ENCODE data around the gene PPL.

The PPL gene

DNA sequence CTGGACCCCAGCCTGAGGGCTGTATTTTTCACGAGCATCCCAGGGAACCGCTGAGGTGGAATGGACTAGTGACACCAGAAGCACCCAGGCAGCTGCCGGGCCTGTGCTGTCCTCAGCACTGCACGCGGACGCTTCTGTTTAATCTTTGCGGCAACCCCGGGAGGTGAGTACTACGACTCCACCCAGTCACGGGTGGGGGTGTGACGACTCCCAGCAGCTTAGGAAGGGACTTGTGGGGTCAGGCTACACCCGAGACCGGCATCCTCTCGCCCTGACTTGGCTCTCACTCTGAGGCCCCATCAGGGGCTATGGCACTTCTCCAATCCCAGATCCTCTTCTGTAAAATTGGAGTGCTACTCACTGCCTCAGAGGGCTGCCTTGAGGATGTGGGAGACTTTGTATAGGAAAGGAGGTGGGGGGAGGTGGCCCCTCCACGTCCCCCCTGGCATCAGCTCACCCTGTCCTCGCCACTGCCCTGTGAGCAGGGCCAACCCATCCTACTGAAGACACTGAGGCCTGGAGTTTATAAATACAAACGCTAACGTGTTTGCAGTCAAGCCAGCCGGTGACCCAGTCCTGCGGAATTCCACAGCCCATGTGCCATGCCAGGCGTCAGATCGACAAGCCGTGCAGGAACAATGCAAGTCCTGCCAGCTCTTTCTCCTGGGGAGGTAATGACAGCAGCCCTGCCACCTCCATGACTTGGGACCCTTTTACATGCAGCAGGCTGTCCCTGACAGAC lies 44.4 kb downstream of the PPL start:
- Histone ChIP-seq H3K27ac (no peak overlapping the region), H3K9me3 (ENCODE audit: low read depth, low read length) (no peaks in the 10 kb centered on the region), H3K36me3 (ENCODE audit: insufficient read depth, low read length) (no peaks in the 10 kb centered on the region), H3K9ac (ENCODE audit: insufficient read length) (no peak overlapping the region), H3K4me3 (no peak overlapping the region)
- TF ChIP-seq FOXP2 (optimal IDR thresholded peaks at IDR 0.05; ENCODE audit: control extremely low read depth, extremely low read length, insufficient read depth) = no peak
- TF ChIP-seq POLR2AphosphoS5 (IDR thresholded peaks at IDR 0.05; ENCODE audit: borderline replicate concordance, low read depth, low read length) = no peak
- TF ChIP-seq EZH2 (IDR thresholded peaks at IDR 0.05) = no peak
- no peak for DNase-seq (ENCODE audit: low read depth, low spot score)

GRCh38 chr16:4891886-4892216 lies 45.1 kb downstream of the PPL start:
- Histone ChIP-seq H3K9ac (ENCODE audit: insufficient read length) (no peak overlapping the region), H3K27ac (no peak overlapping the region), H3K36me3 (ENCODE audit: insufficient read depth, low read length) (no peaks in the 10 kb centered on the region), H3K4me3 (no peak overlapping the region), H3K9me3 (ENCODE audit: low read depth, low read length) (no peaks in the 10 kb centered on the region)
- no peak for TF ChIP-seq EZH2 (IDR thresholded peaks at IDR 0.05)
- TF ChIP-seq POLR2AphosphoS5 (IDR thresholded peaks at IDR 0.05; ENCODE audit: borderline replicate concordance, low read depth, low read length) = no peak
- TF ChIP-seq FOXP2 (optimal IDR thresholded peaks at IDR 0.05; ENCODE audit: control extremely low read depth, extremely low read length, insufficient read depth) = no peak
- no peak for DNase-seq (ENCODE audit: low read depth, low spot score)

DNA sequence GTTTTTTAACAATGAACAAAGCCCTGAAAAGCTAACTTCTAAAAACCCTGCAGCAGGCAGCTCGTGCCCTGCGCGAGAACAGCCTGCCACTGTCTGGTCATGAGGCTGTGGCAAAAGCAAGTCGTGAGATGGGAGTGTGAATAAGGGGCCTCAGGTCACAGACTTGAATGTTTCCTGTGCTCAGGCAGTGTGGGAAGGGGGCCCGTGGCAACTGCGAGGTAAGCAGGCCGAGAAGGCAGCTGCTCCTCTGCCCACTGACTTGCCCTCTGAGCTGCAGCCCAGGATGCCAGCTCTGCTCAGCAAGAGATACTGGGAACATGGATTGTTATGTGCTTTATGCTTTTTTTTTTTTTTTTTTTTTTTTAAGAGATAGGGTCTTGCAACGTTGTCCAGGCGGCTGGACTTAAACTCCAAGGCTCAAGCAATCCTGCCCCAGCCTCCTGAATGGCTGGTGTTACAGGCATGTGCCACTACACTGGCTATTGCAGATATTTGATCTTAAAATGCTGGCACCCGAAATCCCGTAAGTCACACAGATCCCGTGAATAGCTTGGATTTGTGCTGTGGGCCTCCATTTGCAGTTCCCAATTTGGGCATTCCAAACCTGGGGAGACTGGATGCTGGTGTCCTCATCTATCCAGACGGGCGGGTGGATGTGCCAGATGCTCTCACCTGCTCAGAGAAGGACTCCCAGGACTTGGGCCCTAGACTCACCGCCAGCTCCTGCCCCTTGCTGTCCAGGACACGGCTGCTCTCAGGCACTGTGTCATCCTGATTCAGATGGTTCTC lies 45.7 kb downstream of the PPL start:
- Histone ChIP-seq H3K27ac (no peak overlapping the region), H3K36me3 (ENCODE audit: insufficient read depth, low read length) (no peaks in the 10 kb centered on the region), H3K9me3 (ENCODE audit: low read depth, low read length) (no peaks in the 10 kb centered on the region), H3K9ac (ENCODE audit: insufficient read length) (no peak overlapping the region), H3K4me3 (no peak overlapping the region)
- no peak for DNase-seq (ENCODE audit: low read depth, low spot score)
- TF ChIP-seq EZH2 (IDR thresholded peaks at IDR 0.05) (no peak), POLR2AphosphoS5 (IDR thresholded peaks at IDR 0.05; ENCODE audit: borderline replicate concordance, low read depth, low read length) (no peak), FOXP2 (optimal IDR thresholded peaks at IDR 0.05; ENCODE audit: control extremely low read depth, extremely low read length, insufficient read depth) (no peak)

DNA sequence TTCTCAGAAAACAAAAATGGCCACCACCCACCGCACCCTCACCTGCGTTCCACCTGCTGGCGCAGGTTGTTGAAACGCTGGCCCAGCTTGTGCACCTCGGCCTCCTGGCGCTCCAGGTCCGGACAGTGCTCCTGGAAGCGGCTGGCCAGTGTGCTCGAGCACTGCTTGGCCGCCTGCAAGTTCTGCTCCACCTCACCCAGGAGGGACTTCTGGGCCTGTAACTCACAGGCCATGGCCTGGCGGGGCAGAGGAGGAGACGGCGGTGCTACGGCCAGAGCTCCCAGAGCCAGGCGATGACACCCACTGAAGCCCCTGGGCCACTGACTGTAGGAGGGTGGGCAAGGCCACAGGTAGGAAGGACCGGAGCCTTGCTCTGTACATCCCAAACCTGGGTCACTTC lies 46.3 kb downstream of the PPL start:
- no peak for TF ChIP-seq EZH2 (IDR thresholded peaks at IDR 0.05)
- TF ChIP-seq POLR2AphosphoS5 (IDR thresholded peaks at IDR 0.05; ENCODE audit: borderline replicate concordance, low read depth, low read length) = no peak
- no peak for TF ChIP-seq FOXP2 (optimal IDR thresholded peaks at IDR 0.05; ENCODE audit: control extremely low read depth, extremely low read length, insufficient read depth)
- no peak overlapping the region for H3K9ac ChIP-seq (ENCODE audit: insufficient read length)
- no peak for DNase-seq (ENCODE audit: low read depth, low spot score)
- H3K4me3 ChIP-seq = no peak overlapping the region
- no peak overlapping the region for H3K27ac ChIP-seq
- H3K36me3 ChIP-seq (ENCODE audit: insufficient read depth, low read length) = no peaks in the 10 kb centered on the region; the same call in 1 of the 2 replicates
- H3K9me3 ChIP-seq (ENCODE audit: low read depth, low read length) = no peaks in the 10 kb centered on the region

GRCh38 chr16:4890026-4890425 lies 46.9 kb downstream of the PPL start:
- Histone ChIP-seq H3K9me3 (ENCODE audit: low read depth, low read length) (no peaks in the 10 kb centered on the region), H3K27ac (no peak overlapping the region), H3K4me3 (no peak overlapping the region), H3K9ac (ENCODE audit: insufficient read length) (no peak overlapping the region), H3K36me3 (ENCODE audit: insufficient read depth, low read length) (no peaks in the 10 kb centered on the region; the same call in 1 of the 2 replicates)
- no peak for TF ChIP-seq POLR2AphosphoS5 (IDR thresholded peaks at IDR 0.05; ENCODE audit: borderline replicate concordance, low read depth, low read length)
- no peak for TF ChIP-seq EZH2 (IDR thresholded peaks at IDR 0.05)
- no peak for TF ChIP-seq FOXP2 (optimal IDR thresholded peaks at IDR 0.05; ENCODE audit: control extremely low read depth, extremely low read length, insufficient read depth)
- no peak for DNase-seq (ENCODE audit: low read depth, low spot score)

GRCh38 chr16:4888428-4889135 lies 48.4 kb downstream of the PPL start:
- TF ChIP-seq POLR2AphosphoS5 (IDR thresholded peaks at IDR 0.05; ENCODE audit: borderline replicate concordance, low read depth, low read length) = no peak
- no peak for DNase-seq (ENCODE audit: low read depth, low spot score)
- H3K9ac ChIP-seq (ENCODE audit: insufficient read length) = no peak overlapping the region

DNA sequence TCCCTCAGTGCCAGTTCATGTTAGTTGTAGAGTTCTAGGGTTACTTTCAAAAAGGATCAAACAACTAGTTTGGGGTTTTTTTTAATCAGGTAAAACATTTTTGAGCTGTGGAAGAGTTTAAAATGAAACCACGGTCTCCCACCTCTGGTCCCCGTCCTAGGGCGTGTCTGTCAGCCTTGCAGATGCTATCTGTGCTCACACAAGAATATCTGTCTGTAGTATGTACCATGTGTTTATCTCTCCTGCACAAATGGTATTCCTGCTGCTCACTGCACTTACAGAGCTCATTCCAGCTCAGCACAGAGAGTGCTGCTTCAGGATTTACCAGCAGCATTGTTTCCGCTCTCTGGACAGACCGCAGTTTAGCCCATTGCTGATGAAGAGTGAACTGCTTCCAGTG lies 50.8 kb downstream of the PPL start:
- Histone ChIP-seq H3K4me3 (no peak overlapping the region), H3K9me3 (ENCODE audit: low read depth, low read length) (no peaks in the 10 kb centered on the region), H3K27ac (no peak overlapping the region), H3K36me3 (ENCODE audit: insufficient read depth, low read length) (peaks cover 27% of the 10 kb centered on the region), H3K9ac (ENCODE audit: insufficient read length) (no peak overlapping the region)
- TF ChIP-seq POLR2AphosphoS5 (IDR thresholded peaks at IDR 0.05; ENCODE audit: borderline replicate concordance, low read depth, low read length) (no peak), EZH2 (IDR thresholded peaks at IDR 0.05) (no peak), FOXP2 (optimal IDR thresholded peaks at IDR 0.05; ENCODE audit: control extremely low read depth, extremely low read length, insufficient read depth) (no peak)
- DNase-seq (ENCODE audit: low read depth, low spot score) = no peak

More at GRCh38 chr16:4888428-4889135, 48.4 kb downstream of the PPL start:
- Histone ChIP-seq H3K4me3 (no peak overlapping the region), H3K9me3 (ENCODE audit: low read depth, low read length) (no peaks in the 10 kb centered on the region), H3K36me3 (ENCODE audit: insufficient read depth, low read length) (peaks cover 5% of the 10 kb centered on the region; the same call in 1 of the 2 replicates), H3K27ac (no peak overlapping the region)

All from SK-N-MC (cell line).